Measurements from ENCODE around the gene L3MBTL4. TPM values are rescaled to one million over a fixed set of nuclear protein-coding genes. Genes with fewer than 3 reads are reported as not detected.
"Not testable (repeated sequence)": the region's sequence is repeated elsewhere in the genome, so short reads cannot be mapped to it uniquely, and the experiment has no call there.

L3MBTL4 gene
- total and polyA plus RNA-seq, 2 experiments from 2014 or later: 4.1 to 14.1 TPM

GRCh38 chr18:6266212-6266611 is 148.5 kb downstream of the L3MBTL4 start:
- no peak for DNase-seq (ENCODE audit: low spot score)

GRCh38 chr18:6261938-6262337 is 152.8 kb downstream of the L3MBTL4 start:
- Histone ChIP-seq H4K20me1 (ENCODE audit: insufficient read depth, poor library complexity, severe bottlenecking) (no peaks in the 10 kb centered on the region), H3K4me2 (no peak overlapping the region), H3K27me3 (no peaks in the 10 kb centered on the region), H3K9me2 (replicated peaks; ENCODE audit: insufficient read depth) (no peaks in the 10 kb centered on the region), H3K4me3 (no peak overlapping the region), H3K36me3 (replicated peaks; ENCODE audit: insufficient read depth, low read depth) (no peaks in the 10 kb centered on the region), H3K27ac (no peak overlapping the region), H2AFZ (no peak overlapping the region), H3K79me2 (no peaks in the 10 kb centered on the region), H3K9me3 (ENCODE audit: low read depth) (no peaks in the 10 kb centered on the region), H3K4me1 (ENCODE audit: insufficient read depth) (no peaks in the 10 kb centered on the region)
- DNase-seq (ENCODE audit: low spot score): no peak
- TF ChIP-seq CTCF (IDR thresholded peaks at IDR 0.05; ENCODE audit: poor library complexity): no peak
- TF ChIP-seq EZH2phosphoT487 (IDR thresholded peaks at IDR 0.05; ENCODE audit: low read depth, severe bottlenecking, unreplicated experiment): no peak
- no peak for TF ChIP-seq EZH2 (IDR thresholded peaks at IDR 0.05; ENCODE audit: borderline replicate concordance)
- 98% methylated on average over 8 of the region's 8 CpGs for WGBS (ENCODE audit: low lambda C conversion rate, missing lambda C conversion rate)

More at GRCh38 chr18:6266212-6266611, 148.5 kb downstream of the L3MBTL4 start:
- Histone ChIP-seq H3K4me1 (ENCODE audit: insufficient read depth) (no peaks in the 10 kb centered on the region), H2AFZ (no peak overlapping the region), H3K9me2 (replicated peaks; ENCODE audit: insufficient read depth) (no peaks in the 10 kb centered on the region), H3K27me3 (no peaks in the 10 kb centered on the region), H3K79me2 (no peaks in the 10 kb centered on the region), H3K27ac (no peak overlapping the region), H3K4me2 (no peak overlapping the region), H3K9me3 (ENCODE audit: low read depth) (no peaks in the 10 kb centered on the region), H3K4me3 (no peak overlapping the region), H3K36me3 (replicated peaks; ENCODE audit: insufficient read depth, low read depth) (no peaks in the 10 kb centered on the region), H4K20me1 (ENCODE audit: insufficient read depth, poor library complexity, severe bottlenecking) (no peaks in the 10 kb centered on the region)
- TF ChIP-seq EZH2phosphoT487 (IDR thresholded peaks at IDR 0.05; ENCODE audit: low read depth, severe bottlenecking, unreplicated experiment) (no peak), EZH2 (IDR thresholded peaks at IDR 0.05; ENCODE audit: borderline replicate concordance) (no peak), CTCF (IDR thresholded peaks at IDR 0.05; ENCODE audit: poor library complexity) (no peak)
- 85% methylated on average over 3 of the region's 3 CpGs for WGBS (ENCODE audit: low lambda C conversion rate, missing lambda C conversion rate)

DNA sequence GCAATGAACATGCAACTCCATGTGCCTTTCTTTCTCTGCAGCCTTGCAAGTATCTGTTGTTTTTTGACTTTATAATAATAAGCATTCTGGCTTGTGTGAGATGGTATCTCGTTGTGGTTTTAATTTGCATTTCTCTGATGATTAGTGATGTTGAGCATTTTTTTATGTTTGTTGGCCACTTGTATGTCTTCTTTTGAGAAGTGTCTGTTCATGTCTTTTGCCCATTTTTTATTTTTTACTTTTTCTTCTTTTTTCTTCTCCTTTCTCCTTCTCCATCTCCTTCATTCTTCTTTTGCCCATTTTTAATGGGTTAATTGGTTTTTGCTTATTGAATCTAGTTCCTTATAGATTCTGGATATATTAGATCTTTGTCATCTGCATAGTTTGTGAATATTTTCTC is 155.4 kb downstream of the L3MBTL4 start:
- H3K4me3 ChIP-seq; H3K4me1 ChIP-seq (ENCODE audit: insufficient read depth); H3K27me3 ChIP-seq; H2AFZ ChIP-seq; H3K4me2 ChIP-seq; H3K27ac ChIP-seq; H3K36me3 ChIP-seq (replicated peaks; ENCODE audit: insufficient read depth, low read depth); H3K9me2 ChIP-seq (replicated peaks; ENCODE audit: insufficient read depth); H4K20me1 ChIP-seq (ENCODE audit: insufficient read depth, poor library complexity, severe bottlenecking); H3K79me2 ChIP-seq; DNase-seq (ENCODE audit: low spot score); H3K9me3 ChIP-seq (ENCODE audit: low read depth): not testable (repeated sequence)
- WGBS (ENCODE audit: low lambda C conversion rate, missing lambda C conversion rate): 81% methylated on average over 1 of the region's 1 CpG

GRCh38 chr18:6257950-6258349 is 156.8 kb downstream of the L3MBTL4 start:
- Histone ChIP-seq H4K20me1 (ENCODE audit: insufficient read depth, poor library complexity, severe bottlenecking) (no peaks in the 10 kb centered on the region), H3K27ac (no peak overlapping the region), H3K27me3 (no peaks in the 10 kb centered on the region), H3K36me3 (replicated peaks; ENCODE audit: insufficient read depth, low read depth) (no peaks in the 10 kb centered on the region), H2AFZ (no peak overlapping the region), H3K9me2 (replicated peaks; ENCODE audit: insufficient read depth) (no peaks in the 10 kb centered on the region), H3K9me3 (ENCODE audit: low read depth) (no peaks in the 10 kb centered on the region), H3K79me2 (no peaks in the 10 kb centered on the region), H3K4me3 (no peak overlapping the region), H3K4me2 (no peak overlapping the region), H3K4me1 (ENCODE audit: insufficient read depth) (no peaks in the 10 kb centered on the region)
- no peak for DNase-seq (ENCODE audit: low spot score)
- 93% methylated on average over 3 of the region's 3 CpGs for WGBS (ENCODE audit: low lambda C conversion rate, missing lambda C conversion rate)
- no peak for TF ChIP-seq EZH2 (IDR thresholded peaks at IDR 0.05; ENCODE audit: borderline replicate concordance)
- TF ChIP-seq CTCF (IDR thresholded peaks at IDR 0.05; ENCODE audit: poor library complexity): no peak
- TF ChIP-seq EZH2phosphoT487 (IDR thresholded peaks at IDR 0.05; ENCODE audit: low read depth, severe bottlenecking, unreplicated experiment): no peak

Measured in hepatocyte (in vitro differentiated cells).